Left ventricle myocardium inferior (tissue), 1 donor: Measurements from ENCODE around the gene ANTKMT. TPM values are rescaled to one million over a fixed set of nuclear protein-coding genes. Genes with fewer than 3 reads are reported as not detected.
"Not testable (repeated sequence)": the region's sequence is repeated elsewhere in the genome, so short reads cannot be mapped to it uniquely, and the experiment has no call there.

ENCODE experiments used
- DNase-seq: peaks from one replicate; pipeline ENCODE4 v3.0.0-alpha.2; 2020
- H3K27ac ChIP-seq: fragments of 200-600 bp; replicated peaks from 2 replicates; pipeline ENCODE4 v1.8.0; 2021
- H3K27me3 ChIP-seq: fragments of 200-600 bp; 2 replicates; pipeline ENCODE4 v1.8.0; 2021; ENCODE audit warnings: low read depth
- H3K36me3 ChIP-seq: fragments of 200-600 bp; 2 replicates; pipeline ENCODE4 v1.8.0; 2021
- H3K4me1 ChIP-seq: fragments of 200-600 bp; 2 replicates; pipeline ENCODE4 v1.8.0; 2021
- H3K4me3 ChIP-seq: fragments of 200-600 bp; 2 replicates; pipeline ENCODE4 v1.8.0; 2021; ENCODE audit warnings: mild to moderate bottlenecking, moderate library complexity
- H3K9me3 ChIP-seq: fragments of 200-600 bp; replicated peaks from 2 replicates; pipeline ENCODE4 v1.8.0; 2021
- intact Hi-C: fragments of 100-400 bp; cut with micrococcal nuclease; formaldehyde crosslinking; loops from one replicate; pipeline ENCODE4 v1.11.0; 2022
- total RNA-seq: library from RNA; stranded (reverse); fragmentation: NEBNext Ultra II Directional; extraction: Animal tissue kit (Norgen Biotek cat#: 25700); gene quantifications from one replicate; pipeline ENCODE4 v1.2.1, GENCODE V29; 2021
- TF ChIP-seq, protein P1 (sequence below): fragments of 200-600 bp; IDR thresholded peaks from 2 replicates; pipeline ENCODE4 v1.8.0; 2021; ENCODE audit warnings: antibody characterized with exemption, mild to moderate bottlenecking, borderline replicate concordance
- donor health status: DM: no; HTN: yes; CAD: no; lungs with severe emphysema.

ANTKMT gene
- total RNA-seq, 1 donor from 2014 or later: 30.7 TPM

DNA sequence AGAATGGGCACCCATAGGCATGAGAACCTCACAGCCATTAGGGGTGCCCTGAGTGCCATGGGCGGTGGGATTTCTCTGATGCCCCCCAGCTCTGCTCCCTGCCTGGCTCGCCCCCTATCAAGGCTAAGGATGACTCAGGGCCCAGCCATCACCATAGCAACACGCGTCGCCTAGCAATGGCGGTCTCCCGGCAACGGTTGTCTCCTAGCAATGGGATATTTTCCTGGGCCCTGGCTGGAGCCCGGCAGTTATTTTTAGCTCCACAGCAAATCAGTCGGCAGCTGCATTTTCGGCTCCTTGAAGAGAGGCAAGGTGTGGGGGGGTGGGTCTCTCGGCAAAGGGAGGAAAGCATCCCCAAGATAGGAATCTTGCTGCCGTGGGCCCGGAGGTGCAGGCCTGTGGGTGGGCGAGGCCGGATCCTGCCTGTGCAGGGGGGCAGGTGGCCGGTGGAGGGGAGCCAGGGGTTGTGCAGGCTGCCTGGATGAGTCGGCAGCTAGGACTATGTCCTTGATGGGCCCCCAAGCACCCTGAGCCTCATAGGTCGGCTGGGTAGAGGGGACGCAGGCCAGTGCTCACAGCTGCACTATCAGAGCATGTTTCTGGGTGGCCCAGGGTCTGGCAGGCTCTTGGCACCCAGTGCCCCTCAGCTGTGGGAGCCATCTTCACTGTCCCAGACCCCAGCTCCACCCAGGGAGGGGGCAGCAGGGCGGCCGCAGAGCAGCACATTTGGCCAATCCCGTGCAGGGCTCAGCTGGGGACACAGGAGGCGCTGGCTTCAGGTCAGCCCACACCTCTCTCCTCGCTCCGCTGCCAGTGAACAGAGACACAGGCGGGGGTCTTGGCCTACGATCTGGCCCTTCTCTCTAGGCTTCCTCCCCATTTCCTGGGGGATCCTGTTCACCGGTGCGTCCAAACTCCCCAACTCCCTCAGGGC is 11.1 kb upstream of the ANTKMT start:
- no peaks in the 10 kb centered on the region for H3K36me3 ChIP-seq
- DNase-seq: no peak
- intact Hi-C loops: no loop called here
- no peaks in the 10 kb centered on the region for H3K9me3 ChIP-seq
- H3K27ac ChIP-seq: no peak overlapping the region
- peaks cover 21% of the 10 kb centered on the region for H3K4me1 ChIP-seq
- H3K27me3 ChIP-seq: peaks cover 66% of the 10 kb centered on the region
- TF ChIP-seq, protein P1, sequence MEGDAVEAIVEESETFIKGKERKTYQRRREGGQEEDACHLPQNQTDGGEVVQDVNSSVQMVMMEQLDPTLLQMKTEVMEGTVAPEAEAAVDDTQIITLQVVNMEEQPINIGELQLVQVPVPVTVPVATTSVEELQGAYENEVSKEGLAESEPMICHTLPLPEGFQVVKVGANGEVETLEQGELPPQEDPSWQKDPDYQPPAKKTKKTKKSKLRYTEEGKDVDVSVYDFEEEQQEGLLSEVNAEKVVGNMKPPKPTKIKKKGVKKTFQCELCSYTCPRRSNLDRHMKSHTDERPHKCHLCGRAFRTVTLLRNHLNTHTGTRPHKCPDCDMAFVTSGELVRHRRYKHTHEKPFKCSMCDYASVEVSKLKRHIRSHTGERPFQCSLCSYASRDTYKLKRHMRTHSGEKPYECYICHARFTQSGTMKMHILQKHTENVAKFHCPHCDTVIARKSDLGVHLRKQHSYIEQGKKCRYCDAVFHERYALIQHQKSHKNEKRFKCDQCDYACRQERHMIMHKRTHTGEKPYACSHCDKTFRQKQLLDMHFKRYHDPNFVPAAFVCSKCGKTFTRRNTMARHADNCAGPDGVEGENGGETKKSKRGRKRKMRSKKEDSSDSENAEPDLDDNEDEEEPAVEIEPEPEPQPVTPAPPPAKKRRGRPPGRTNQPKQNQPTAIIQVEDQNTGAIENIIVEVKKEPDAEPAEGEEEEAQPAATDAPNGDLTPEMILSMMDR: no peak
- H3K4me3 ChIP-seq: no peak overlapping the region

GRCh38 chr16:710500-711075 is 10.4 kb upstream of the ANTKMT start:
- intact Hi-C loops: no loop called here
- TF ChIP-seq, protein P1: no peak
- no peak overlapping the region for H3K4me3 ChIP-seq
- peaks cover 59% of the 10 kb centered on the region for H3K27me3 ChIP-seq
- H3K9me3 ChIP-seq: no peaks in the 10 kb centered on the region
- H3K4me1 ChIP-seq: peaks cover 25% of the 10 kb centered on the region
- H3K27ac ChIP-seq: no peak overlapping the region
- no peaks in the 10 kb centered on the region for H3K36me3 ChIP-seq
- no peak for DNase-seq

- H3K27me3 ChIP-seq: peaks cover 55% of the 10 kb centered on the region
- intact Hi-C loops: no loop called here
- no peaks in the 10 kb centered on the region for H3K9me3 ChIP-seq
- H3K4me3 ChIP-seq: no peak overlapping the region
- no peak overlapping the region for H3K27ac ChIP-seq
- DNase-seq: no peak
- H3K36me3 ChIP-seq: no peaks in the 10 kb centered on the region
- peaks cover 27% of the 10 kb centered on the region for H3K4me1 ChIP-seq
- TF ChIP-seq, protein P1: no peak
These were observed 9.9 kb upstream of the ANTKMT start for GRCh38 chr16:711084-711483.

DNA sequence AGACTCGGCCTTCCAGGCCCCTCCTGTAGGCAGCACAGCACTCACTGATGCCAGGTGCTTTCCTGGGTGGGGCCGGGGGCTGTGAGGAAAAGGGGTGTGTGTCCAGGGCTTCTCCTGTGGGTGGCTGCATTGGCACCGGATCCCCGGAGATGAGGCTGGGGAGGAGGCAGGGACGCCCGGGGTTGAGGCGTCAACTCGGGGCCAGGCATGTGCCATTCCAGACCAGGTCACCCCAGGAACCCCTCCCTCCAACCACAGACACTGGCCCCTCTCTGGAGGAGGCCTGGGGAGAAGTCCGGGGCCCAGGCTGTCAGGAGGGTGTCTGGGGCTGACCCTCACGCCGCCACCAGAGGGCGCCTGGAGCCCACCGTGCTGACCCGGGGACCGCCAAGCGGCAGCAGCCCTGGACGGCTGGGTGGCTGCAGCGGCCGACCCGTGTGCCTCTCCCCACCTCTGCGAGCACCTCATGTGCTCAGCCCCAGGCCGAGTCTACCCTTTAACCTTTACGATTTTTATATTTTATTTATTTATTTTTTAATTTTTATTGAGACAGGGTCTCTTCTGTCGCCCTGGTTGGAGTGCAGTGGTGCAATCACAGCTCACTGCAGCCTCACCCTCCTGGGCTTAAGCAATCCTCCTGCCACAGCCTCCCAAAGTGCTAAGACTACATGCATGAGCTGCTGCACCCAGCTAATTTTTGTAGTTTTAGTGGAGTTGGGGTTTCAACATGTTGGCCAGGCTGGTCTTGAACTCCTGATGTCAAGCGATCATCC is 9.2 kb upstream of the ANTKMT start:
- Histone ChIP-seq H3K27ac (no peak overlapping the region), H3K27me3 (peaks cover 49% of the 10 kb centered on the region), H3K4me3 (no peak overlapping the region), H3K36me3 (no peaks in the 10 kb centered on the region), H3K9me3 (no peaks in the 10 kb centered on the region), H3K4me1 (peaks cover 30% of the 10 kb centered on the region)
- peak; percentile 75 for DNase-seq
- TF ChIP-seq, protein P1: peak; percentile 99
- intact Hi-C loops: no loop called here

GRCh38 chr16:712740-713250 is 8.2 kb upstream of the ANTKMT start:
- H3K4me3 ChIP-seq, intact Hi-C loops, H3K36me3 ChIP-seq, H3K27ac ChIP-seq, DNase-seq, H3K9me3 ChIP-seq: not testable (repeated sequence)
- Histone ChIP-seq H3K27me3 (peaks cover 39% of the 10 kb centered on the region), H3K4me1 (peaks cover 37% of the 10 kb centered on the region)
- TF ChIP-seq, protein P1: peak; percentile 20
